Muscle of back (tissue), 13 donors: ENCODE measurements around the gene SRP14. TPM values are rescaled to one million over a fixed set of nuclear protein-coding genes. Genes with fewer than 3 reads are reported as not detected.
"Not testable (repeated sequence)": the region's sequence is repeated elsewhere in the genome, so short reads cannot be mapped to it uniquely, and the experiment has no call there.

Experiments used
- DNase-seq, 3 donors: peaks; one replicate each; pipeline versions ENCODE4 v3.0.0 to v3.0.0-alpha.2; 2013
- long read RNA-seq, 9 donors: transcript quantifications; one replicate each; lab custom pipeline, GENCODE V29; 2026
- polyA plus RNA-seq, 10 donors: library from polyadenylated mRNA; unstranded; fragments of 120-200 nt; gene quantifications; one replicate each; pipeline ENCODE4 v1.2.1, GENCODE V29; 2013; ENCODE audit not compliant: insufficient read length in 10 of 10

The SRP14 gene, protein sequence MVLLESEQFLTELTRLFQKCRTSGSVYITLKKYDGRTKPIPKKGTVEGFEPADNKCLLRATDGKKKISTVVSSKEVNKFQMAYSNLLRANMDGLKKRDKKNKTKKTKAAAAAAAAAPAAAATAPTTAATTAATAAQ
- polyA plus RNA-seq = 100 to 1,000 TPM; 277 to 417 (median 317) TPM
- long read RNA-seq, donor 1, transcript SRP14-201 (5 exons, 1,077 nt) = major isoform, 247 of 281 reads
- long read RNA-seq, donor 1, transcript SRP14-204 (4 exons, 780 nt) = minor isoform, 8 of 281 reads
- long read RNA-seq, donor 1, partial matches to known transcripts = 6 of 281 reads
- long read RNA-seq, donor 1, other reads (novel, unspliced or antisense) = 16 of 281 reads
- long read RNA-seq, donor 2, transcript SRP14-204 (4 exons, 780 nt) = minor isoform, 13 of 269 reads
- long read RNA-seq, donor 2, transcript SRP14-201 (5 exons, 1,077 nt) = major isoform, 235 of 269 reads
- long read RNA-seq, donor 2, partial matches to known transcripts = 0 of 269 reads
- long read RNA-seq, donor 2, other reads (novel, unspliced or antisense) = 19 of 269 reads
- long read RNA-seq, donor 3 = 0 reads
- long read RNA-seq, donor 4, transcript SRP14-204 (4 exons, 780 nt) = minor isoform, 9 of 270 reads
- long read RNA-seq, donor 4, transcript SRP14-201 (5 exons, 1,077 nt) = major isoform, 196 of 270 reads
- long read RNA-seq, donor 4, partial matches to known transcripts = 45 of 270 reads
- long read RNA-seq, donor 4, other reads (novel, unspliced or antisense) = 18 of 270 reads
- long read RNA-seq, donor 5, transcript SRP14-205 (4 exons, 578 nt) = minor isoform, 8 of 444 reads
- long read RNA-seq, donor 5, transcript SRP14-204 (4 exons, 780 nt) = minor isoform, 18 of 444 reads
- long read RNA-seq, donor 5, transcript SRP14-201 (5 exons, 1,077 nt) = major isoform, 305 of 444 reads
- long read RNA-seq, donor 5, partial matches to known transcripts = 79 of 444 reads
- long read RNA-seq, donor 5, other reads (novel, unspliced or antisense) = 34 of 444 reads
- long read RNA-seq, donor 6, transcript SRP14-201 (5 exons, 1,077 nt) = major isoform, 258 of 327 reads
- long read RNA-seq, donor 6, transcript SRP14-204 (4 exons, 780 nt) = minor isoform, 27 of 327 reads
- long read RNA-seq, donor 6, partial matches to known transcripts = 15 of 327 reads
- long read RNA-seq, donor 6, other reads (novel, unspliced or antisense) = 23 of 327 reads
- long read RNA-seq, donor 7, transcript SRP14-201 (5 exons, 1,077 nt) = major isoform, 168 of 186 reads
- long read RNA-seq, donor 7, transcript SRP14-204 (4 exons, 780 nt) = minor isoform, 7 of 186 reads
- long read RNA-seq, donor 7, partial matches to known transcripts = 0 of 186 reads
- long read RNA-seq, donor 7, other reads (novel, unspliced or antisense) = 11 of 186 reads
- long read RNA-seq, donor 8, transcript SRP14-201 (5 exons, 1,077 nt) = major isoform, 218 of 288 reads
- long read RNA-seq, donor 8, transcript SRP14-204 (4 exons, 780 nt) = minor isoform, 15 of 288 reads
- long read RNA-seq, donor 8, partial matches to known transcripts = 46 of 288 reads
- long read RNA-seq, donor 8, other reads (novel, unspliced or antisense) = 7 of 288 reads
- long read RNA-seq, donor 9, transcript SRP14-201 (5 exons, 1,077 nt) = major isoform, 38 of 48 reads
- long read RNA-seq, donor 9, partial matches to known transcripts = 9 of 48 reads
- long read RNA-seq, donor 9, other reads (novel, unspliced or antisense) = 0 of 48 reads

DNA sequence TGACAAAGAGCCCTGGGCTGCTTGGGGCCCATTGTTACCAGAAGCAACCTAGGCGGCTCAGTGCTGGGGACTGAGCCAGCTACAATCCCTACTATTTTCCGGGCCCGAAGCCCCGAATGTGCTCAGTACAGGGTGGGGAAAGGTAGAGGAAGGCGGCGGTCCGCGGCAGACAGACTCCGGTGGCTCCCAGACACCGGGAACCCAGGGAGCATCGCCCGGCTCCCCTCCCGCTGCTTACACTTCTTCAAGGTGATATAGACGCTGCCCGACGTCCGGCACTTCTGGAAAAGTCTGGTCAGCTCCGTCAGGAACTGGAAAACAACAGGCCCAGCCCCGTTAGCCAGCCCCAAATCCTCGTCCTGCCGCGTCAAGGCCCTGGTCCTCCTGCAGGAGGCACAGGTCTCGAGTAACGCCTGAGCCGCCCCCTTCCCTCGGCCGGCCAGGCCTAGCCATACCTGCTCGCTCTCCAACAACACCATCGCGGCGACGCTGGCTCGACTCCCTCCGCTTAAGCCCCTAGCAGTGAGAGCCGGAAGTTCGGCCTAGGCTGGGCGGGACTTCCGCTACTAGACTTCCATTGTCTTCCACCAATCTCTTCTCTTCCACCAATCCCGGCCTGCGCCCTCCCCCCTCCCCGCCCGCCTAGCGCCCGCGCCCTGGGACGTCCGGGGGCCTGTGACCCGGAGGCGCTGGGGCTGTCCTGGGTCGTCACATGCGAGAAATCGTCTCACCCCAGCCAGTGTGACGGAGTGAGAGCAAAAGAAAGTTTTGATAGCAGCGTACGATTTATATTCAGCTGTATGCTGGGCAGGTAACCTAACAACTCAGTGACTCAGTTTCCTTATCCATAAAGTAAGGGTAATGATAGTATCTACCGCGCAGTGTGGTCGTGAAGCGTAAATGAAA is at the start of gene SRP14:
Gene SRP14, minus strand, starts transcription at position 544 of the 906 bp plus-strand sequence. Its CDS starts 65 bp downstream, at position 479.
- DNase-seq = peak; percentile 95 to 99 (median 97)

DNA sequence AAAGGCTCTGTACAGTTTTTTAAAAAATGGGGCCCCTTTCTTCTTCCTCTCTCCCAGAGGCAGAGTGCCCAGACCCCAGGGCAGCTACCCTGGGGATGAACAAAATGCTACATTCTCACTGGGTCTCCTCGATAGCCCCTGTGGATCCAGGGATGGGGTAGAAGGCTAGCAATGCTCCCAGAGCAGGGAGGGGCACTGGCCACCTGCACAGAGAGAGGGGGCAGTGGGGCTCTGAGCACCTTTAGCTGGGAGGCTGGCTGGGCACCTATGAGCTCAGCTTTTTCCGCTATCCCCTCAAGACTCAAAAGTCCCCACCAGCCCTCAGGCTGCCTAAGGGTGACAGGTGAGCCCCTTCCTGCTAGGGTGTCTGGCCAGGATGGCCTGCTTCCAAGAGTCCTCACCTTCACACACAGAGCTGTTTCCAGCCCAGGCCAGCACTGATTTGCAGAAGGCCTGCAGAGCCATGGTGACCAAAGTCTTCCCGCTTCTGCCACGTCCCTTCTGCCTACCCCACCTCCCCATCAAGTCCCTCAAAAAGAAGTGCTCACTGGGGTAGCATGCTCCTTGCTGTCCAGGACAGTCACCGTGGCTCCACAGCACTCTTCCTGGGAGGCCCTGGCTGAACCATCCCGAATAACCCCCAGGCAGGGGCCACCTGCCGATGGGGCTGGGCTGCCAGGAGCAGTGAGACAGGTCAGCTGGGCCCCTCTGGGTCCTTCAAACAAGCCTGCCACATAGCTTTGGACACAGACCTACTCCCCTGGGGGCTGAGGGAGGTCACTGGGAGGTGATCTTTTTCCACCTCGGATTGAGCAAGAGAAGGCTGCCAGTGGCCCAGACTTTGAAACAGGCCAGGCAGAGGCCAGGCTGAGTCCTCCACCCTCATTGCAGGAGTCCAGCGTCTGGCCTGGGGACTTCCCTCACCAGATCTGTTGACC is 49.3 kb upstream of the SRP14 start:
- no peak for DNase-seq

DNA sequence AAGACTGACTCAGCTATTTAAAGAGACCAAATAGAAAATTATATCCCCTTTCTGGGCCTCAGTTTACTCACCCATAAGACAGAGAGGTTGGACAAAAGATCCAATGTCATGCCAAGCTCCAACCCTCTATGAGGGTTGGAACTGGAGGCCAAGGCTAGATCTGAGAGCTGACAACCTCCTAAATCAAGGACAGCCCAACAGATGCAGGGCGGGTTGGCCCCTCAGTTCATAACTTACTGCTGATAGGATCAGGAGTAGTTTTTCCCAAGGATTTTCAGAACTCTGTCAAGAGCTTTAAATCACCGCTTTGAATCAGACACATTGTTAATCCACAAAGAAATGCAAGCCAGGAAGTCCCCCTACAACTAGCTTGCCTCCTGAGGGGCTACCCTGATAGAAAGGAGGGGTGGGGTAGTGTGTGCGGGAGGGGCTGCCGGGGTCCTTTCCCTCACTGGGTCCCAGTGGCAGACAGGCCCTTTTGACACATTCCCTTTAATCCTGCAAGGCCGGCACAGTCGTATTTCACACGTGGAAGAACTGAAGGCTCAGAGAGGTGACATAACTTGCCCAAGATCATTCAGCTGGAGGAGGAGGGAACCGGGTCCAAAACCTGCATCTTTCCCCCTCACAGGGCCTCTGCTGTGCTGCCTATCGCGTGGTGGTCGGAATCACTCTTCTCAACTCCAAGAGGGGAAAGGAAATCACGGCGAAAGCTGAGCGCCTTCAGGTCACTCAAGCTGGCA is 48.3 kb upstream of the SRP14 start:
- no peak for DNase-seq

DNA sequence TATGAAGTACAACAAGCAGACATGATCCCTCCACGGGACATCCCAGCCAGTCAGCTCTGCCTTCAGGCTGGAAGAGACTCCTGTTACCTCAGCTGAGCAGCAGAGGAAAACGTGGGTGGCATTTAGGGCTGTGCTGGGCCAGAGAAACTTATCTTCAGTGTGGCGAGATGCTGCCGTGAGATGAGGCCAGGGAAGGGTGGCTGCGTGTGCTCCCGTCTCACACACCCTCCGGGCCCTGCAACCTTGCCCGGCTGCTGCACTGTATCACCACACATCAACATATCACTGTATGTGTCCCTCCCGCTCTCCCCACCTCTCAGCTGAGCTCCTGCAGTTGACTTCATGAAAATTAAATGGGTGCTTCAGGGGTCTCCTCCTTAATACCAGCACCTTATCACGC is 46.3 kb upstream of the SRP14 start:
- DNase-seq = no peak

DNA sequence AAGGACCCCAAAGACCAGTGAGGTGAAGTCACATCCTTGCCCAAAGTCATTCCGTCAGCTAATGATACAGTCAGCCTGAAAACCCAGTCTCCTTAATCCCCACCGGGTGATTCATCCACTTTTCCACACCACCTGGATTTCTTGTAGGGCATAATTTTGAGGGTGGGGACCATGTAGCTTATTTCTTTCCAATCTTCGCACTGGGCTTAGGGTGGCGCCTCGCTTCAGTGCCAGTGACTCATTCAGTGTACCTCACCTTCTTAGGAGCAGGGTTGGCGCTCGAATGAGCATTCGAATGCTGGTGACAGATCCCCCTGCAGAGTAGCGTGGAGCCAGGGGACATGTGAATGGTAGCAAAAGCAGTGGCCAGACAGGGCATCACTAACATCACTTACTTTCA is 45.7 kb upstream of the SRP14 start:
- DNase-seq = no peak

DNA sequence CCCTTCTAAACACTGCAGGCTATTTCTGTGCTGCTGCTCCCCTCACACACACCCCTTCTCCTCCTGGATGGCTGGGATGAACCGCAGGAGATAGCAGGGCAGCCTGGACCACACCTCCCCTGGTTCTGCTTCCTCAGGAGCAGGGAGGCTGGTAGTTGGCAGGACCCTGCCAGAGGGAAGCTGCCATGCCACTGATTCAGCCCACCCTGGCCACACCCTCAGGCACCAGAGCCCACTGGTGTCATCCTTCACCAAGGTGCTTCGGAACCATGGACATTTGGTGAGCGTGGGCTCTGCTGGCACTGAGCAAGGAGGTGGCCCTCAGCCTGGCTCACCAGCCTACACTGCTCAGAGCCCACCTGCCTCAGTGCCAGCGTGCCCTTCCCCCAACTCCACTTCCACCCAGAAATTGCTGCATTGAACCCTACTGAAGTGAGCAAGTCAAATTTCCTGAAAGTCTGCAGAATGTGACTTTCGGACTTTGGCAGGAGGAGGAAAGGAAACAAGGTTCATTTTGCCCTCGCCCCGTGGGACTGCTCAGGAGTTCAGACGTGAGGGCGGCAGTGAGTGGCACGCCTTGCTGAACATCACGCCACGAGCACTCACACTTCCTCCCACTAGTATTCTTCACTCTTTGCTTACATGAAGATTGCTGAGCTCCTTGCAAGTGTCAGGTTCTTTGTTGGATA is 43.4 kb upstream of the SRP14 start:
- DNase-seq = no peak

DNA sequence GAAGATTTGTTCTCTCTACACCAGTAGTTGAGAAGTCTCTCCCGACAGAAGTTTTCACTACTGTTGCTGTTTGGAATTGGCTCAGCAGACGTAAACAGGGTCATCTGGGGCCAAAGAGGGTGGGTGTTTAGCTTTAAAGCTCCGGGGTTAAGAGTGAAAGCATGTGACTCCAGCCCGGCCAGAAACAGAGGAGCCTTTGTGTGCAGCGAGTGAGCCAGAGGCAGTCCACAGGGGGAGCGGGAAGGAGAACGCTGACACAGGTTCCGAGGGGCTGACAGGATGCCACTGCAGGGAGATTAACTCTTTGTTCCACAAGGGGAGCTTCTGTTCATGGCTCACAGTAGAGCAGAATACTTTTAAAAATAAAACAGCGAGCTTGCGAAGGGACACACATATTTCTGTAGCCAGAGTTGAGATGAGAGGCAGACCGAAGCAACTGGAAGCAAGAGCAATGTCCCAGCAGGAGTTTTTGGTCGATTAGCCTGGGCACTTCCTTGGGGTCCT is 42.8 kb upstream of the SRP14 start:
- DNase-seq = peak; percentile 78 to 92 (median 78)

DNA sequence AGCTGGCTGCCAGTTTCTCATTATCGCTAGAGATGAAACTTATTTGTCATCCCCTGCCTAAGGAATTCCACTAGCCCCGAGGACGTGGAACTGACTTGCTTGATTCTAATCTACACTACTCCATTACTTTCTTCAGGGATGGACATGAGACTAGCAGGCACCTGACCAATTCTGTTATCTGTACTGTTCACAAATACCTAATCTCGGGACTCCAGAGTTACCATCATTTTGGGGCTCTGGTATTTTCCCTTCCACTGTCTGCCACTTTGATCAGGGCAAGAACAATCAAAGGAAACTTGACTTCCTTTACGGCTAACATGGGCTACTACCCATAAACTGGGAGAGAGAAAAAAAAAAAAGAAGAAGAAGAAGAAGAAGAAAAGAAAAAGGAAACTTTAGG is 41.9 kb upstream of the SRP14 start:
- DNase-seq = no peak

DNA sequence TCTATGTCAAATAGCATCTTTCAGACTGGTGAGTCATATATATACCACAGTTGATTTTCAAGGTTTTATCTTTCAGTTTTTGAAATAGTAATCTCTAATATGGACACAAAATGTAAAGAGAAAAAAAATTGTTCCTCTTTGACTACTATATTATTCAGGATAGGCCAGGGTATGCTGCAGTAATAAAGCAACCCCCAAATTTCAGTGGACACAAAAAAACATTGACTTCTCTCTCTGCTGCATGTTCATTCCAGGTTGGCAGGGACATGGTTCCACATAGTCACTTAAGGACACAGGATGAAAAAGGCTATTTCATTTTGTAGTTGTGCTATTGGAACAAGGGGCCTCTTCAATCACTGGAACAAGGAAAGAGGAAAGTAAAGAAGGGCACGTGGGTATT is 41.1 kb upstream of the SRP14 start:
- no peak for DNase-seq

DNA sequence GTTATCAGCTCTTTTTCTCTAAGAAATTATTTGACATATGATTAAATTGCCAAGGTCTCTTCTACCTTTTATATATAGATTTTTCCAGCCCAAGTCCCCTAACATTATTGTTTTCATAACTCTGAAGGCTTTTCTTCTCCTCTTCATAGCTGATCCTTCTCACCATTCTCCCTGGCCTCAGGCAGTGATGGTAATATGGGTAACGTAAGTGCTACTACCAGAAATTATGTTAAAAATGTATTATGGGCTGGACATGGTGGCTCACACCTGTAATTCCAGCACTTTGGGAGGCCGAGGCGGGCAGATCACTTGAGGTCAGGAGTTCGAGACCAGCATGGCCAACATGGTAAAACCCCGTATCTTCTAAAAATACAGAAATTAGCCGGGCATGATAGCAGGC is 40.5 kb upstream of the SRP14 start:
- no peak for DNase-seq

DNA sequence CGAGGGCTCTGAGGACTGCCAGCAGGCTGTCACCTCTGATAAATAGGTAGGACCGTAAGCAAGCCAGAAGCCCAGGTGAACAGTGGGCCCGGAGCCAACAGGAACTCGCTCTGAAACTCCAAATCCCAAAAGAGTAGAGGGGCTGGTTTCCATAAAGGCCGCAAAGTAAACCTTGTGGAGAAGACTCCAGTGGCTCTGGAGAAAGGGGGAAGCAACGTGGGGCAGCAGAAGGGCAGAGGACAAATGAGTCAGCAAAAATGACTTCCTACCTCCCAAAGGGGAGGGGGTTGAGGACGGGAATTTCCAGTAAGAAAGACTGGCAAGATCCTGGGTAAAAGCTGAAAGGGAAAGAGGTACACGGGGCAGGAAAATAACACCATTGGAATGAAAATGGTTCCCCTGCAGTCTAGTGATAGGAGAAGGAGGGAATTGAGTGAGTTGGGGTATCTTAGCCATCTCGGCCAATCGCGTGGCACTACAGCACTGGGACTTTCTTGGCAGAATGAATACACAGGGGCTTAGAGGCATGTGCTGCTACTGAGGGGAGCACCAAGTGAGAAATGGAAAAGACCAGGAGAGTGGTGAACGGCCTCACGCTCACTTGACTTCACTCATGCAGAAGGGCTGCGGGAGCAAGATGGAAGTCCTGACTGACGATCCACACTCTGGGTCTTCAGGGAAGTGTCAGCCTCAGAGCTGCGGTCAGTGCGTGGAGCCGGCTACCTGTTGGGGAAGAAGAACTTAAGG is 36.5 kb upstream of the SRP14 start:
- DNase-seq = no peak

DNA sequence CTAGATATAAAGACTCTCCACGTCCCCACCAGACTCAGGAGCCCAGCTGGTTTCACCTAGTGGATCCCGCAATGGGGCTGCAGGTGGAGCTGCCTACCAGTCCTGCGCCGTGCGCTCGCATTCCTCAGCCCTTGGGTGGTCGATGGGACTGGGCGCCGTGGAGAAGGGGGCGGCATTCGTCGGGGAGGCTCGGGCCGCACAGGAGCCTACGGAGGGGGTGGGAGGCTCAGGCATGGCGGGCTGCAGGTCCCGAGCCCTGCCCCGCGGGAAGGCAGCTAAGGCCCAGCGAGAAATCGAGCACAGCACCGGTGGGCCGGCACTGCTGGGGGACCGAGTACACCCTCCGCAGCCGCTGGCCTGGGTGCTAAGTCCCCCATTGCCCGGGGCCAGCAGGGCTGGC is 35.7 kb upstream of the SRP14 start:
- not testable (repeated sequence) for DNase-seq

DNA sequence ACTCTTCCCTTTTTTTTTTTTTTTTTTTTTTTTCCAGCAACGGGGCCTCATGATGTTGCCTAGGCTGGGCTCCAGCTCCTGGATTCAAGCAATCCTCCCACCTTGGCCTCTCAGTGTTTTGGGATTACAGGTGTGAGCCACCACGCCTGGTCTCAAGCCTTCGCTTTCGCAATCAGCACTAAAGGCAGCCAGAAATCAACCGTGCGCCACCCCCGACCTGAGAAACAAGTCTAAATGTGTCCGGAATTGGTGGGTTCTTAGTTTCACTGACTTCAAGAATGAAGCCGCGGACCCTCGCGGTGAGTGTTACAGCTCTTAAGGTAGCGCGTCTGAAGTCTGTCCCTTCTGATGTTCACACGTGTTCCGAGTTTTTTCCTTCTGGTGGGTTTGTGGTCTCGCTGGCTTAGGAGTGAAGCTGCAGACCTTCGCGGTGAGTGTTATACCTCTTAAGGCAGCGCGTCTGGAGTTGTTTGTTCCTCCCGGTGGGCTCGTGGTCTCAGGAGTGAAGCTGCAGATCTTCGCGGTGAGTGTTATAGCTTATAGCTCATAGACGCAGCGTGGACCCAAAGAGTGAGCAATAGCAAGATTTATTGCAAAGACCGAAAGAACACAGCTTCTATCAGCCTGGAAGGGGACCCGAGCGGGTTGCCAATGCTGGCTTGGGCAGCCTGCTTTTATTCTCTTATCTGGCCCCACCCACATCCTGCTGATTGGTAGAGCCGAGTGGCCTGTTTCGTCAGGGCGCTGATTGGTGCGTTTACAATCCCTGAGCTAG is 34.9 kb upstream of the SRP14 start:
- DNase-seq = not testable (repeated sequence)

DNA sequence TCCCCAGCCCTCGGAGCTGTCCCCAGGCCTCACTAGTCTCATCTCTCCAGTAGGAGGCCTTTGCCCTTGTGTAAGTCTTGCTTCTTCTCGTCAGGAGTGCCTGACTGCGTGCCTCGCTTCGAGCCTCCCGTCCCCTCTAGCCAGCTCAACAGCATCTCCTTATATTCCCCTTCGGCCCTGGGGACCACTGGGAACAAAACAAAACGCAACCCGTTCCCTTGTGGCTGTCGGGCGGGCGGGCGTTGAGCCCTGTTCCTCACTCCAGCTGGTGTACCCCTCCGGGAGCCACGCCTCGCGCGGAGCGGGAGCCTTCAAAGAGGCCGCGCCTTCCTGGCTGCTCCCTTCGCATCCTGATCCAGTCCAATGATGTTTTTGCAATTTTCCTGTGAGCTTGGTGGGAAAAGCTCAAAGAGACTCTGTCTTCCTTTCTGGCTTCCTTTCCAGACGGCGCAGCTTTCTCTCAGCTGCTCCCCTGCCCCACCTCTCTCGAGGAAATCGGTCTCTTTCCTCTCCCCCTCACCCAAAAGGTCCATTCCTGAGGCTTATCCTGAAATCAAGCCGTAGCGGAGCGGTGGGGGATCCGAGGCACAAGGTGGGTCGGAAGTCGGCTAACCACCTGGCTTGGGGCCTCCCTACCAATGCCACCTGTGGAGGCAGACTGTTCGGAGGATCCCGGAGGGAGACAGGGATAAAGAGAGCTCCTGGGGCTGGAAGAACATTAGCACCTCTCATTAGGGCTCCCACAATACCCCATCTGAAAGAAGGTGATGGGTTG is 33.4 kb upstream of the SRP14 start:
- DNase-seq = peak in 2 of 3 donors; percentile 34 to 67
